Measurements from ENCODE around the gene MTCL3.

- TF ChIP-seq CTCF (IDR thresholded peaks at IDR 0.05) (no peak), POLR2A (IDR thresholded peaks at IDR 0.05) (no peak)
Measured at GRCh38 chr6:127550403-127550802, 31.3 kb upstream of the MTCL3 start.

Measured in heart left ventricle (tissue), 13 donors.